Measurements from ENCODE around the gene TCTN2.

DNA sequence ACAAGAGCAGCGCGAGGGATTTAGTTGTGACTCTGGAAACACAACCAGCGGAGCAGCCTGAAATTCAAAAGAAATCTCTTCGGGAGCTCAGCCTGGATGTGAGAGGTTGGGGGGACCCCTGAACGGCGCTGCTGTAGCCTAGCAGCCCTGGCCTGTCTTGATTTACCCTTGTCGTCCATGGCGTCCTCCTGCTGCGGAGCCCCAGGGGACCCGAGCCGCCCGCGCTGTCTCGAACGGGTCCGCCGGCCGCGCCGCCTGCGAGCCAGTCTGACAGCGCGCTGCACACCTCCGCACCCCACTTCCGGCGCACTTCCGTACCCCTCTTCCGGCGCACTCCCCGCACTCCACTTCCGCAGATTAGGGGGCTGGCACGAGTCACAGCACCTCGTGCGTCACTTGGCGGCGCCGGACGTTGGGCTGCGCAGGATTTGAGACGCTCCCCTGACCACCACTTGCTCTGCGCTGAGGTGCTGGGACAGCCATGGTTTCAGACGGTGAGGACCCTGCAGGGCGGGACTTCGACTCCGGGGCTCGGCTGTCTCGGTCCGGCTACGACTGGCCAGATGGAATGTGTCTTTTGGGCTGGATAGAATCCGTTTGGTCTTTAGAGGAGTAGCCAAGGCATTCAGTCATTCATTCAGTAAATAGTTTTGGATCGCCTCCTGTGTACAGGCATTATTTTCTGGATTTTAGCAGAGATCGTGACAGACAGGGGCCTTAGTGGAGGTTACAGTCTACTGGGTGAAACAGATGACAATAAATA, 37.4 kb upstream of the TCTN2 start, which contains the start of the genes EIF2B1 and GTF2H3:
- TF ChIP-seq, protein P1, sequence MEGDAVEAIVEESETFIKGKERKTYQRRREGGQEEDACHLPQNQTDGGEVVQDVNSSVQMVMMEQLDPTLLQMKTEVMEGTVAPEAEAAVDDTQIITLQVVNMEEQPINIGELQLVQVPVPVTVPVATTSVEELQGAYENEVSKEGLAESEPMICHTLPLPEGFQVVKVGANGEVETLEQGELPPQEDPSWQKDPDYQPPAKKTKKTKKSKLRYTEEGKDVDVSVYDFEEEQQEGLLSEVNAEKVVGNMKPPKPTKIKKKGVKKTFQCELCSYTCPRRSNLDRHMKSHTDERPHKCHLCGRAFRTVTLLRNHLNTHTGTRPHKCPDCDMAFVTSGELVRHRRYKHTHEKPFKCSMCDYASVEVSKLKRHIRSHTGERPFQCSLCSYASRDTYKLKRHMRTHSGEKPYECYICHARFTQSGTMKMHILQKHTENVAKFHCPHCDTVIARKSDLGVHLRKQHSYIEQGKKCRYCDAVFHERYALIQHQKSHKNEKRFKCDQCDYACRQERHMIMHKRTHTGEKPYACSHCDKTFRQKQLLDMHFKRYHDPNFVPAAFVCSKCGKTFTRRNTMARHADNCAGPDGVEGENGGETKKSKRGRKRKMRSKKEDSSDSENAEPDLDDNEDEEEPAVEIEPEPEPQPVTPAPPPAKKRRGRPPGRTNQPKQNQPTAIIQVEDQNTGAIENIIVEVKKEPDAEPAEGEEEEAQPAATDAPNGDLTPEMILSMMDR (IDR thresholded peaks at IDR 0.05 in 2 of 3, conservative IDR thresholded peaks at IDR 0.05 in 1 of 3; ENCODE audit: borderline replicate concordance in 1 of 3, insufficient read depth in 1 of 3, low read depth in 2 of 3, low read length in 2 of 3) = no peak
- TF ChIP-seq POLR2A (IDR thresholded peaks at IDR 0.05; ENCODE audit: borderline replicate concordance, extremely low read depth, insufficient read depth, insufficient read length) (peak; percentile 94), EZH2 (IDR thresholded peaks at IDR 0.05) (no peak), POLR2AphosphoS5 (IDR thresholded peaks at IDR 0.05; ENCODE audit: low read depth, low read length) (peak; percentile 98), JUND (IDR thresholded peaks at IDR 0.05) (no peak; the same call in 1 of the 2 replicates), FOSL1 (IDR thresholded peaks at IDR 0.05; ENCODE audit: low read depth) (no peak), EZH2phosphoT487 (IDR thresholded peaks at IDR 0.05; ENCODE audit: borderline replicate concordance) (no peak), YY1 (IDR thresholded peaks at IDR 0.05; ENCODE audit: extremely low read depth, insufficient replicate concordance, low read depth, low read length) (peak; percentile 85), RAD21 (IDR thresholded peaks at IDR 0.05; ENCODE audit: low read depth) (no peak), SP1 (IDR thresholded peaks at IDR 0.05; ENCODE audit: low read depth) (peak; percentile 93)
- TF ChIP-seq, protein P2, sequence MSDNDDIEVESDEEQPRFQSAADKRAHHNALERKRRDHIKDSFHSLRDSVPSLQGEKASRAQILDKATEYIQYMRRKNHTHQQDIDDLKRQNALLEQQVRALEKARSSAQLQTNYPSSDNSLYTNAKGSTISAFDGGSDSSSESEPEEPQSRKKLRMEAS (IDR thresholded peaks at IDR 0.05) = peak; percentile 99
- TF ChIP-seq, protein P3, sequence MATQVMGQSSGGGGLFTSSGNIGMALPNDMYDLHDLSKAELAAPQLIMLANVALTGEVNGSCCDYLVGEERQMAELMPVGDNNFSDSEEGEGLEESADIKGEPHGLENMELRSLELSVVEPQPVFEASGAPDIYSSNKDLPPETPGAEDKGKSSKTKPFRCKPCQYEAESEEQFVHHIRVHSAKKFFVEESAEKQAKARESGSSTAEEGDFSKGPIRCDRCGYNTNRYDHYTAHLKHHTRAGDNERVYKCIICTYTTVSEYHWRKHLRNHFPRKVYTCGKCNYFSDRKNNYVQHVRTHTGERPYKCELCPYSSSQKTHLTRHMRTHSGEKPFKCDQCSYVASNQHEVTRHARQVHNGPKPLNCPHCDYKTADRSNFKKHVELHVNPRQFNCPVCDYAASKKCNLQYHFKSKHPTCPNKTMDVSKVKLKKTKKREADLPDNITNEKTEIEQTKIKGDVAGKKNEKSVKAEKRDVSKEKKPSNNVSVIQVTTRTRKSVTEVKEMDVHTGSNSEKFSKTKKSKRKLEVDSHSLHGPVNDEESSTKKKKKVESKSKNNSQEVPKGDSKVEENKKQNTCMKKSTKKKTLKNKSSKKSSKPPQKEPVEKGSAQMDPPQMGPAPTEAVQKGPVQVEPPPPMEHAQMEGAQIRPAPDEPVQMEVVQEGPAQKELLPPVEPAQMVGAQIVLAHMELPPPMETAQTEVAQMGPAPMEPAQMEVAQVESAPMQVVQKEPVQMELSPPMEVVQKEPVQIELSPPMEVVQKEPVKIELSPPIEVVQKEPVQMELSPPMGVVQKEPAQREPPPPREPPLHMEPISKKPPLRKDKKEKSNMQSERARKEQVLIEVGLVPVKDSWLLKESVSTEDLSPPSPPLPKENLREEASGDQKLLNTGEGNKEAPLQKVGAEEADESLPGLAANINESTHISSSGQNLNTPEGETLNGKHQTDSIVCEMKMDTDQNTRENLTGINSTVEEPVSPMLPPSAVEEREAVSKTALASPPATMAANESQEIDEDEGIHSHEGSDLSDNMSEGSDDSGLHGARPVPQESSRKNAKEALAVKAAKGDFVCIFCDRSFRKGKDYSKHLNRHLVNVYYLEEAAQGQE (IDR thresholded peaks at IDR 0.05; ENCODE audit: low read depth) = no peak
- TF ChIP-seq, protein P4, sequence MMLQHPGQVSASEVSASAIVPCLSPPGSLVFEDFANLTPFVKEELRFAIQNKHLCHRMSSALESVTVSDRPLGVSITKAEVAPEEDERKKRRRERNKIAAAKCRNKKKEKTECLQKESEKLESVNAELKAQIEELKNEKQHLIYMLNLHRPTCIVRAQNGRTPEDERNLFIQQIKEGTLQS (IDR thresholded peaks at IDR 0.05) = no peak

Data from HCT116 (cell line).